ENCODE measurements around the gene GAA.

Gene GAA

DNA sequence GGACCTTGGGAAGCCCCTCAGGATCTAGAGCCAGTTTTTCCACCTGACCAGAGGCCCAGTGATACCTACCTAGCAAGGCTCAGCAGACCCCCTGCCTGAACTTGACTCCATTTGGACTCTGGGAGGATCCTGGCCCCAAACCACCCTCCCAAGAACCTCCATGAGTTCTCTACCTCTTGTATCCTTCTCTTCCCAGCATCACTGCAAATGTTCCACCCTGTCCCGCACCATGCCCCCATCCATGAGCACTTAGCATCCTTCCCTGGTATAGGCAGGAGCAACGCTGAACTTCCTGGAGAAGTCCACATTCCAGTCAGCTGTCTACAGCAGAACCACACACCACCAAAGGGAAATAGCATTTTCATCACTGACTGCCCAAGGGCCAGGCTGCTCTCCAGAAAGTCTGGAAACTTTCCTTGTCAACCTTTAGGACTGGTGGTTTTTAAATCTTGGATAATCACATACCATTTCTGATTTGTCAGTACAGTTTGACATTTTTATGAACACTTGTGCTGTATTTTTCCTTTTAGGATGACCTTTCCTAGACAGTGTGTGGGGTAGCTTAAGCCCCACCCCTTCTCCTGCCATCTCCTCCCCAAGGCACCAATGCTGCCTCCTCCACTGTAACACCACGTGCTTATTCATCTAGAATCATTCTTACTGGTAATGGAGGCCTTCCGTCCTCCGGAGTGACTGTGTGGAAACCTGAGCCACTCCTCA is 31.7 kb downstream of the GAA start:
- Histone ChIP-seq H3K4me1 (ENCODE audit: insufficient read depth, low read length, poor library complexity, severe bottlenecking) (no peaks in the 10 kb centered on the region), H3K4me3 (ENCODE audit: low read length, poor library complexity, severe bottlenecking) (no peak overlapping the region), H3K9ac (ENCODE audit: low read depth, low read length, poor library complexity, severe bottlenecking) (no peak overlapping the region), H3F3A (ENCODE audit: low read depth) (no peaks in the 10 kb centered on the region), H3K79me2 (ENCODE audit: insufficient read depth, low read length) (no peaks in the 10 kb centered on the region), H3K4me2 (ENCODE audit: low read depth, low read length, poor library complexity, severe bottlenecking) (no peak overlapping the region), H3K27me3 (ENCODE audit: insufficient read depth, low read length, poor library complexity, severe bottlenecking) (no peaks in the 10 kb centered on the region), H3K36me3 (ENCODE audit: insufficient read depth, low read length) (peaks cover 52% of the 10 kb centered on the region; the same call in 1 of the 2 replicates), H2AFZ (ENCODE audit: low read length) (no peak overlapping the region), H3K9me2 (replicated peaks; ENCODE audit: low read depth, low read length) (no peaks in the 10 kb centered on the region), H3K9me3 (ENCODE audit: insufficient read depth, low read depth, low read length) (no peaks in the 10 kb centered on the region), H4K20me1 (ENCODE audit: insufficient read depth, low read length, poor library complexity, severe bottlenecking) (no peaks in the 10 kb centered on the region)
- TF ChIP-seq EZH2phosphoT487 (IDR thresholded peaks at IDR 0.05; ENCODE audit: borderline replicate concordance): no peak
- TF ChIP-seq, protein P1, sequence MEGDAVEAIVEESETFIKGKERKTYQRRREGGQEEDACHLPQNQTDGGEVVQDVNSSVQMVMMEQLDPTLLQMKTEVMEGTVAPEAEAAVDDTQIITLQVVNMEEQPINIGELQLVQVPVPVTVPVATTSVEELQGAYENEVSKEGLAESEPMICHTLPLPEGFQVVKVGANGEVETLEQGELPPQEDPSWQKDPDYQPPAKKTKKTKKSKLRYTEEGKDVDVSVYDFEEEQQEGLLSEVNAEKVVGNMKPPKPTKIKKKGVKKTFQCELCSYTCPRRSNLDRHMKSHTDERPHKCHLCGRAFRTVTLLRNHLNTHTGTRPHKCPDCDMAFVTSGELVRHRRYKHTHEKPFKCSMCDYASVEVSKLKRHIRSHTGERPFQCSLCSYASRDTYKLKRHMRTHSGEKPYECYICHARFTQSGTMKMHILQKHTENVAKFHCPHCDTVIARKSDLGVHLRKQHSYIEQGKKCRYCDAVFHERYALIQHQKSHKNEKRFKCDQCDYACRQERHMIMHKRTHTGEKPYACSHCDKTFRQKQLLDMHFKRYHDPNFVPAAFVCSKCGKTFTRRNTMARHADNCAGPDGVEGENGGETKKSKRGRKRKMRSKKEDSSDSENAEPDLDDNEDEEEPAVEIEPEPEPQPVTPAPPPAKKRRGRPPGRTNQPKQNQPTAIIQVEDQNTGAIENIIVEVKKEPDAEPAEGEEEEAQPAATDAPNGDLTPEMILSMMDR (conservative IDR thresholded peaks at IDR 0.05; ENCODE audit: low read length): no peak

DNA sequence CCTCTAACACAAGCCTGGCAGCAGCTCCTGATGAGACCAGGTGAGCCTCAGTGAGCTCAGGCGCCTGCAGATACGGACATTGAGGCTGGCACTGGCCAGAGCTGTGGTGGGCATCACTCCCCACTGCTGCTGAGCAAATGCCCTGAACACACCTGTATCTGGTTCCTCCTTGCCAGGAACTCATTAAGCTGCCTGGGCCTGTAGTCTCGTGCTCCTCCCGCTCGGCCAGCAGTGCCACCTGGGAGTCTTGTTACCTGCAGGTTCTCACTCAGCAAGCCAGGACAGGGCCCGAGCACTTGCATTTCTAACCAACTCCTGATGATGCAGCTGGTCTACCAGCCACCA is 32.2 kb downstream of the GAA start:
- no peak for TF ChIP-seq EZH2phosphoT487 (IDR thresholded peaks at IDR 0.05; ENCODE audit: borderline replicate concordance)
- TF ChIP-seq, protein P1 (conservative IDR thresholded peaks at IDR 0.05; ENCODE audit: low read length): no peak
- no peak overlapping the region for H3K4me3 ChIP-seq (ENCODE audit: low read length, poor library complexity, severe bottlenecking)
- H3K36me3 ChIP-seq (ENCODE audit: insufficient read depth, low read length): peaks cover 57% of the 10 kb centered on the region; the same call in 1 of the 2 replicates
- no peaks in the 10 kb centered on the region for H3K9me3 ChIP-seq (ENCODE audit: insufficient read depth, low read depth, low read length)
- H3K4me1 ChIP-seq (ENCODE audit: insufficient read depth, low read length, poor library complexity, severe bottlenecking): no peaks in the 10 kb centered on the region
- H3K9me2 ChIP-seq (replicated peaks; ENCODE audit: low read depth, low read length): no peaks in the 10 kb centered on the region
- H3F3A ChIP-seq (ENCODE audit: low read depth): no peaks in the 10 kb centered on the region
- no peak overlapping the region for H3K9ac ChIP-seq (ENCODE audit: low read depth, low read length, poor library complexity, severe bottlenecking)
- no peaks in the 10 kb centered on the region for H3K27me3 ChIP-seq (ENCODE audit: insufficient read depth, low read length, poor library complexity, severe bottlenecking)
- H4K20me1 ChIP-seq (ENCODE audit: insufficient read depth, low read length, poor library complexity, severe bottlenecking): no peaks in the 10 kb centered on the region
- no peak overlapping the region for H2AFZ ChIP-seq (ENCODE audit: low read length)
- no peaks in the 10 kb centered on the region for H3K79me2 ChIP-seq (ENCODE audit: insufficient read depth, low read length)
- no peak overlapping the region for H3K4me2 ChIP-seq (ENCODE audit: low read depth, low read length, poor library complexity, severe bottlenecking)

DNA sequence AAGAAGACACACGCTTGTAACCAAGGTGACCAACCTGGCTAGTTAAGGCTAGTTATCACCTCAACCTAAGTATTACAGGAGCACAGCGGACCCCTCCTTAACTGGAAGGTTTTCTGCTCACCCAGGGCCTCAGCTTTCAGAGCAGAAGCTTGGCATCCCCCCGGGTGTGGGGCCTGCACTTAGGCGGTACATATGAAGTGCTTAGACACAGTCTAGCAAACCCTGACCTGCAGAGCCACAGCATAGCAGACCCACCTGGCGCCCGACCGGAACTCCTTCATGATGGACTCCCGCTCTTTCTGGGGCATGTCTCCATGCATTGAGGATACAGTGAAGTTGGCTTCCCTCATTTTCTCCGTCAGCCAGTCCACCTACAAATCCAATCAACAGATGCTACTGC is 35.8 kb downstream of the GAA start:
- Histone ChIP-seq H3K4me1 (ENCODE audit: insufficient read depth, low read length, poor library complexity, severe bottlenecking) (peaks cover 7% of the 10 kb centered on the region), H3K79me2 (ENCODE audit: insufficient read depth, low read length) (peaks cover 16% of the 10 kb centered on the region), H4K20me1 (ENCODE audit: insufficient read depth, low read length, poor library complexity, severe bottlenecking) (peaks cover 14% of the 10 kb centered on the region), H3K4me3 (ENCODE audit: low read length, poor library complexity, severe bottlenecking) (no peak overlapping the region), H3K4me2 (ENCODE audit: low read depth, low read length, poor library complexity, severe bottlenecking) (no peak overlapping the region), H3K9ac (ENCODE audit: low read depth, low read length, poor library complexity, severe bottlenecking) (no peak overlapping the region), H3K36me3 (ENCODE audit: insufficient read depth, low read length) (peaks cover 90% of the 10 kb centered on the region), H3F3A (ENCODE audit: low read depth) (no peaks in the 10 kb centered on the region), H3K9me3 (ENCODE audit: insufficient read depth, low read depth, low read length) (no peaks in the 10 kb centered on the region), H3K27me3 (ENCODE audit: insufficient read depth, low read length, poor library complexity, severe bottlenecking) (no peaks in the 10 kb centered on the region), H2AFZ (ENCODE audit: low read length) (no peak overlapping the region), H3K9me2 (replicated peaks; ENCODE audit: low read depth, low read length) (no peaks in the 10 kb centered on the region)
- no peak for TF ChIP-seq EZH2phosphoT487 (IDR thresholded peaks at IDR 0.05; ENCODE audit: borderline replicate concordance)
- TF ChIP-seq, protein P1 (conservative IDR thresholded peaks at IDR 0.05; ENCODE audit: low read length): no peak

Data from Loucy (cell line).